GM12878 (cell line): ENCODE measurements around the gene DCTPP1. TPM values are rescaled to one million over a fixed set of nuclear protein-coding genes. Genes with fewer than 3 reads are reported as not detected.

Source experiments
- BRCA1 ChIP-seq: IDR thresholded peaks from 2 replicates; pipeline ENCODE4 v1.6.1; 2011; ENCODE audit warnings: low read depth, low read length, improper control_type of control experiment
- CBX5 ChIP-seq: sonication (generic); IDR thresholded peaks from 2 replicates; pipeline ENCODE4 v1.6.1; 2016; ENCODE audit warnings: low read depth, moderate library complexity, mild to moderate bottlenecking, inconsistent platforms
- DPF2 ChIP-seq: fragments of 450-650 bp; IDR thresholded peaks from 2 replicates; pipeline ENCODE4 v1.6.1; 2017; ENCODE audit warnings: mild to moderate bottlenecking
- E4F1 ChIP-seq: fragments of 450-650 bp; IDR thresholded peaks from 2 replicates; pipeline ENCODE4 v1.6.1; 2018; ENCODE audit warnings: borderline replicate concordance, mild to moderate bottlenecking; ENCODE audit not compliant: partially characterized antibody
- ELK1 ChIP-seq: IDR thresholded peaks from 2 replicates; pipeline ENCODE4 v1.6.1; 2012; ENCODE audit warnings: low read depth, low read length, improper control_type of control experiment
- FOXM1 ChIP-seq: IDR thresholded peaks from 2 replicates; pipeline ENCODE4 v1.6.1; 2012; ENCODE audit warnings: low read depth, mild to moderate bottlenecking, inconsistent platforms, low read length, moderate library complexity
- JUND ChIP-seq: IDR thresholded peaks from 2 replicates; pipeline ENCODE4 v1.6.1; 2012; ENCODE audit warnings: low read depth, mild to moderate bottlenecking, low read length, improper control_type of control experiment, moderate library complexity
- KAT2A ChIP-seq: conservative IDR thresholded peaks from 2 replicates; pipeline ENCODE4 v1.6.1; 2011; ENCODE audit warnings: low read depth, low read length; ENCODE audit not compliant: control insufficient read depth
- SIN3A ChIP-seq: IDR thresholded peaks from 2 replicates; pipeline ENCODE4 v1.6.1; 2012; ENCODE audit warnings: low read depth, low read length, improper control_type of control experiment
- SMAD1 ChIP-seq: fragments of 450-650 bp; IDR thresholded peaks from 2 replicates; pipeline ENCODE4 v1.6.1; 2018; ENCODE audit warnings: mild to moderate bottlenecking, low read depth; ENCODE audit not compliant: partially characterized antibody
- SMAD5 ChIP-seq: IDR thresholded peaks from 2 replicates; pipeline ENCODE4 v1.6.1; 2016; ENCODE audit warnings: antibody characterized with exemption, low read depth
- SRF ChIP-seq, 2 experiments: IDR thresholded peaks; 2 replicates each; pipeline ENCODE4 v1.6.1; 2011; ENCODE audit warnings: low read depth in 2 of 2, low read length in 2 of 2, mild to moderate bottlenecking in 1 of 2, moderate library complexity in 1 of 2
- YY1 ChIP-seq: IDR thresholded peaks from 2 replicates; pipeline ENCODE4 v1.6.1; 2011; ENCODE audit warnings: low read depth, mild to moderate bottlenecking, low read length
- ZBED1 ChIP-seq: IDR thresholded peaks from 2 replicates; pipeline ENCODE4 v1.6.1; 2016; ENCODE audit warnings: borderline replicate concordance
- polyA plus RNA-seq, 11 experiments: library from polyadenylated mRNA; depleted of rRNA in 4 of 11; unstranded in 6 of 11; stranded (reverse) in 5 of 11; fragments of >200 nt; fragmentation: Nextera tagmentation in 4 of 11; fragmentation: Illumina TruSeq in 1 of 11; extraction: Ambion mirVana in 4 of 11; extraction: Trizol in 1 of 11; gene quantifications; 1 replicate in 1 of 11; 2 replicates in 10 of 11; pipeline versions ENCODE4 v1.2.1 to v1.2.3, GENCODE V29; 2011 to 2016; ENCODE audit warnings: inconsistent platforms in 2 of 11, missing spikeins in 2 of 11, low read depth in 1 of 11
- total RNA-seq, 4 experiments: library from RNA; depleted of rRNA in 3 of 4; stranded (reverse); fragments of >200 nt in 3 of 4; fragmentation: Illumina TruSeq in 1 of 4; extraction: Trizol in 1 of 4; gene quantifications; 2 replicates each; pipeline versions ENCODE4 v1.2.1 to v1.2.3, GENCODE V29; 2013 to 2021
- TF ChIP-seq, protein P1 (sequence below): fragments of 450-650 bp; IDR thresholded peaks from 2 replicates; pipeline ENCODE4 v1.6.1; 2017; ENCODE audit warnings: borderline replicate concordance

The DCTPP1 gene
- total and polyA plus RNA-seq, 10 of the 15 experiments (the other 5 are each of a cell fraction or from before 2014, with no cell fraction given): 72.1 to 266 (median 157) TPM

GRCh38 chr16:30407102-30407803 is 22.6 kb downstream of the DCTPP1 start, which contains the start of gene ZNF771 (continued):
- TF ChIP-seq FOXM1 (no peak), E4F1 (no peak), BRCA1 (no peak), ELK1 (no peak), YY1 (peak; percentile 57), ZBED1 (no peak), DPF2 (peak; percentile 60), CBX5 (no peak), SMAD1 (no peak), SMAD5 (peak; percentile 54; the same call in 1 of the 2 replicates), SIN3A (0 out of 2 replicates have a peak, but pooled peaks have one; percentile 32), KAT2A (no peak), SRF (IDR thresholded peaks at IDR 0.05; ENCODE audit: low read depth in 2 of 2, low read length in 2 of 2) (no peak), JUND (no peak)
- TF ChIP-seq, protein P1, sequence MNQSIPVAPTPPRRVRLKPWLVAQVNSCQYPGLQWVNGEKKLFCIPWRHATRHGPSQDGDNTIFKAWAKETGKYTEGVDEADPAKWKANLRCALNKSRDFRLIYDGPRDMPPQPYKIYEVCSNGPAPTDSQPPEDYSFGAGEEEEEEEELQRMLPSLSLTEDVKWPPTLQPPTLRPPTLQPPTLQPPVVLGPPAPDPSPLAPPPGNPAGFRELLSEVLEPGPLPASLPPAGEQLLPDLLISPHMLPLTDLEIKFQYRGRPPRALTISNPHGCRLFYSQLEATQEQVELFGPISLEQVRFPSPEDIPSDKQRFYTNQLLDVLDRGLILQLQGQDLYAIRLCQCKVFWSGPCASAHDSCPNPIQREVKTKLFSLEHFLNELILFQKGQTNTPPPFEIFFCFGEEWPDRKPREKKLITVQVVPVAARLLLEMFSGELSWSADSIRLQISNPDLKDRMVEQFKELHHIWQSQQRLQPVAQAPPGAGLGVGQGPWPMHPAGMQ: no peak
- TF ChIP-seq, all 136 proteins: peak for 34
